Progenitor cell of endocrine pancreas (in vitro differentiated cells): ENCODE data around the gene RNU2-63P. TPM values are rescaled to one million over a fixed set of nuclear protein-coding genes. Genes with fewer than 3 reads are reported as not detected.
"Not testable (repeated sequence)": the region's sequence is repeated elsewhere in the genome, so short reads cannot be mapped to it uniquely, and the experiment has no call there.

Experiments
- DNase-seq: peaks from one replicate; pipeline ENCODE4 v3.0.0; 2021; ENCODE audit warnings: low spot score; ENCODE audit not compliant: unreplicated experiment
- H3K27ac Mint-ChIP-seq: 2 replicates; pipeline ENCODE4 v1.8.0; 2021; ENCODE audit warnings: mild to moderate bottlenecking, moderate library complexity, mixed read lengths
- H3K27me3 Mint-ChIP-seq: 2 replicates; pipeline ENCODE4 v1.8.0; 2021; ENCODE audit warnings: mixed read lengths
- H3K36me3 Mint-ChIP-seq: 2 replicates; pipeline ENCODE4 v1.8.0; 2022; ENCODE audit warnings: mixed read lengths; ENCODE audit not compliant: insufficient read depth
- H3K4me1 Mint-ChIP-seq: 2 replicates; pipeline ENCODE4 v1.8.0; 2021; ENCODE audit warnings: low read depth, mixed read lengths
- H3K4me3 Mint-ChIP-seq: 2 replicates; pipeline ENCODE4 v1.8.0; 2021; ENCODE audit warnings: low read depth, mild to moderate bottlenecking, moderate library complexity, mixed read lengths
- H3K9me3 Mint-ChIP-seq: 2 replicates; pipeline ENCODE4 v1.8.0; 2021; ENCODE audit warnings: low read depth, mixed read lengths
- total RNA-seq: library from RNA; stranded (reverse); gene quantifications from 2 replicates; pipeline ENCODE4 v1.2.1, GENCODE V29; 2021

RNU2-63P gene
- total RNA-seq, 1 donor from 2014 or later = 2.8 TPM

GRCh38 chr2:87972385-87972784, 44.0 kb downstream of the RNU2-63P start:
- H3K9me3 Mint-ChIP-seq, DNase-seq, H3K27ac Mint-ChIP-seq, H3K4me1 Mint-ChIP-seq, H3K36me3 Mint-ChIP-seq, H3K4me3 Mint-ChIP-seq, H3K27me3 Mint-ChIP-seq: not testable (repeated sequence)

Other genes with a start within 250 kb of the RNU2-63P start
- gene RGPD2, start 190.8 kb downstream of the RNU2-63P start, total RNA-seq = 15.3 and 19.3 TPM in 2 replicates
- gene KRCC1, start 39.2 kb upstream of the RNU2-63P start, total RNA-seq = 16.2 and 16.7 TPM in 2 replicates
- gene SMYD1, start 51.3 kb upstream of the RNU2-63P start, total RNA-seq = not detected in 2 replicates
- gene FABP1, start 111.5 kb upstream of the RNU2-63P start, total RNA-seq = 4.5 and 6.6 TPM in 2 replicates
- 13.1 and 14.6 TPM in 2 replicates for gene THNSL2, start 153.8 kb upstream of the RNU2-63P start, total RNA-seq